GM12873 (cell line): Measurements from ENCODE around the gene TSKS.

Experiments
- TF ChIP-seq, protein P1 (sequence below): IDR thresholded peaks from 2 replicates; pipeline ENCODE4 v1.5.1; 2012; ENCODE audit warnings: low read depth, mild to moderate bottlenecking, moderate library complexity, low read length, control low read depth; ENCODE audit not compliant: insufficient read depth; ENCODE audit errors: missing control alignments

The TSKS gene

DNA sequence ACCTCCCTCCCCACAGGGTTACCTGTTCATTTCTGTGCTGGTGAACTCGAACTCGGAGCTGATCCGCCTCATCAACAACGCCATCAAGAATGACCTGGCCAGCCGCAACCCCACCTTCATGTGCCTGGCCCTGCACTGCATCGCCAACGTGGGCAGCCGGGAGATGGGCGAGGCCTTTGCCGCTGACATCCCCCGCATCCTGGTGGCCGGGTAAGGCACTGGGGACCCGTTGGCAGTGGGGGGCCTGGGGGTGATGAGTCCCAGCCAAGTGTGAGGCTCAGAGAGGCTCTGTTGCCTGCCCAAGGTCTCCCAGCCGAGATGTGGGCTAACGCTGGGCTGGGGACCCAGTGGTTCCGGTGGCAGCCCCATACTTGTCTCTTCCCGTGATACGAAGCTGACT is 19.4 kb upstream of the TSKS start:
- TF ChIP-seq, protein P1, sequence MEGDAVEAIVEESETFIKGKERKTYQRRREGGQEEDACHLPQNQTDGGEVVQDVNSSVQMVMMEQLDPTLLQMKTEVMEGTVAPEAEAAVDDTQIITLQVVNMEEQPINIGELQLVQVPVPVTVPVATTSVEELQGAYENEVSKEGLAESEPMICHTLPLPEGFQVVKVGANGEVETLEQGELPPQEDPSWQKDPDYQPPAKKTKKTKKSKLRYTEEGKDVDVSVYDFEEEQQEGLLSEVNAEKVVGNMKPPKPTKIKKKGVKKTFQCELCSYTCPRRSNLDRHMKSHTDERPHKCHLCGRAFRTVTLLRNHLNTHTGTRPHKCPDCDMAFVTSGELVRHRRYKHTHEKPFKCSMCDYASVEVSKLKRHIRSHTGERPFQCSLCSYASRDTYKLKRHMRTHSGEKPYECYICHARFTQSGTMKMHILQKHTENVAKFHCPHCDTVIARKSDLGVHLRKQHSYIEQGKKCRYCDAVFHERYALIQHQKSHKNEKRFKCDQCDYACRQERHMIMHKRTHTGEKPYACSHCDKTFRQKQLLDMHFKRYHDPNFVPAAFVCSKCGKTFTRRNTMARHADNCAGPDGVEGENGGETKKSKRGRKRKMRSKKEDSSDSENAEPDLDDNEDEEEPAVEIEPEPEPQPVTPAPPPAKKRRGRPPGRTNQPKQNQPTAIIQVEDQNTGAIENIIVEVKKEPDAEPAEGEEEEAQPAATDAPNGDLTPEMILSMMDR = no peak

DNA sequence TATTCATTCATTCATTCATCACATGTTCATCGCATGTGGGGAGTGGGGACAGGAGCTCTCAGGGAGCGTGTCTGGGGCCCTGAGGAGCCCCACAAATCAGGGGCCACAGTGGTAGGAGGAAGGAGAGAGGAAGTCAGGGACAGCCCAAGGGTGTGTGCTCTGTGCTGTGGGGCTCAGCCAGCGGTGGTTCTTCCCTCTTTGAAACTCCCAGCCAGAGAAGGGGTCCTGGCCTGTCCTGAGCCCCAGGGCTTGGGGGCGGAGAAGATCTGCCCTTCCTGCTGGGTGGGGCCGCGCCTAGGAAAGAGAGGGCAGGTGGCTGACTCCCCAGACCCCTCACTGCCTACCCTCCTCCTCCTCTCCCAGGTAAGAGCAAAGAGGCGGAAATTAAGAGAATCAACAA is 18.3 kb upstream of the TSKS start:
- TF ChIP-seq, protein P1 = no peak

DNA sequence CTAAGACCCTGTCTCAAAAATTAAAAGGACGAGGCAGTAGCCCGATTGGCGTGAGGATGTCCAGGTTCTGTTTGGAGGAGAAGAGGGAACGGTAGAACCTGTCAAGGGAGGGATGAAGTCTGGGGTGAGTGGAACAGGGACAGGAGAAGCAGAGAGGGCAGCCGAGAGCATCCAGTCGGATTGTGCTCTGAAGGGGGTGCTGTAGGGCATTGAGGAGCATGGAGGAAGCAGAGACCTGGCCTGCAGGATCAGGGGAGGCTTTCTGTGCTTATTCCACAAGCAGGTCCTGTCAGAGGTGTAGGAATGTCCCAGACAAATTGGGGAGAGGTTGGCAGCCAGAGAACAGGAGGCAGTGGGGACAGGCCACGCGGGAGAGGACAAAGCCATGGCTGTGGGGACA is 17.8 kb upstream of the TSKS start:
- TF ChIP-seq, protein P1 = no peak

DNA sequence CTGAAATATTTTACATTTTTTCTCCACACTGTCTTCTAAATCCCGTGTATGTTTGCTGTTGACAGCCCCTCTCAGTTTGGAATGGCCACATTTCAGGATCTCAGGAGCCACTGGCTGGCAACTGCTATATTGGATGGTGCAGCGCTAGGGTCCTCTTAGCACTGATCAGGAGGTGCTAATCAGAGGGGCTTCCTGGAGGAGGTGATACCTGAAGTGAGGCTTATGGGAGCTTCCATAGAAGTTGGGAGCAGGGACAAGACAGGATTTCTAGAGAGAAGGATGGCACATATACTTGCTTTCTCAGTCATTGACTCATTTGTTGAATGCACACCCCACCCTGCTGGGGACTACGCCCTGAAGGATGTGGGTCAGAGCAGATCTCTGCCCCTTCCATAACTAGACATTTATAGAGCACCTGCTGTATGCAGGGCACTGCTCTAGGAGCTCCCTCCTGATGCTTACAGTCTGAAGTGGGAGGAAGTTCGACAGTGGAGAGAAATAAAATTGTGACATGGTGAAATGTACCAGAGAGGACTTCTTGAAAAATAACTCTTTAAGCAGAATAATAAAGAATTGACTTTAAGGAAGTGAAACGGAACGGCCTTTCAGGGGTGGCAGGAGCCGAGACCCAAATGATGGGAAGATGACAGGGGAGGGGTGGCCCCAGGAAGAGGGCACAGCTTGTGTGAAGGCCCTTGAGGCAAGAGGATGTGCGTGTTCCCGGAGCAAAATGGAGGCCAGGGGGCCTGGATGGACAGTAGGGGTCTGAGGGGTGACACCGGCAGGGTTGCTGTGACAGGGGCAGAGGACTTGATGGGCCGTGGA is 16.8 kb upstream of the TSKS start:
- TF ChIP-seq, protein P1 = no peak

DNA sequence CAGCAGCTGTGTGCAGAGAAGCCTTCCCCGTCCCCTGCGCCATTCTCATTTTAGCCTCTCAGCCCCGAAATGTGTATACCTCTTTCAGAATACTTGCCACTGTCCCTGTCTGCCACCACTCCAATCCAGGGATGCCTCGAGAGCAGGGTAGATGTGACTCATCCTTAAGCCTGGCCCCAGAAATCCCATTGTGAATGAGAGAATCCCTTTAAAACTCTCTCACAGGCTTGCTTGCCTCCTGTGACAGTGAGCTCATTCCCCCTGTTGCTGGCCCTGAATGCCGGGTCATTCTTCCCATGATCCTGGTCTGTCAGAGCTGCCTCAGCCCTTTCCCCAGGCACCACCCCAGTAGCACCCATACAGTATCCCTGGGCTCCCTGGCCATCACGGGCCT is 13.3 kb upstream of the TSKS start:
- TF ChIP-seq, protein P1 = no peak

DNA sequence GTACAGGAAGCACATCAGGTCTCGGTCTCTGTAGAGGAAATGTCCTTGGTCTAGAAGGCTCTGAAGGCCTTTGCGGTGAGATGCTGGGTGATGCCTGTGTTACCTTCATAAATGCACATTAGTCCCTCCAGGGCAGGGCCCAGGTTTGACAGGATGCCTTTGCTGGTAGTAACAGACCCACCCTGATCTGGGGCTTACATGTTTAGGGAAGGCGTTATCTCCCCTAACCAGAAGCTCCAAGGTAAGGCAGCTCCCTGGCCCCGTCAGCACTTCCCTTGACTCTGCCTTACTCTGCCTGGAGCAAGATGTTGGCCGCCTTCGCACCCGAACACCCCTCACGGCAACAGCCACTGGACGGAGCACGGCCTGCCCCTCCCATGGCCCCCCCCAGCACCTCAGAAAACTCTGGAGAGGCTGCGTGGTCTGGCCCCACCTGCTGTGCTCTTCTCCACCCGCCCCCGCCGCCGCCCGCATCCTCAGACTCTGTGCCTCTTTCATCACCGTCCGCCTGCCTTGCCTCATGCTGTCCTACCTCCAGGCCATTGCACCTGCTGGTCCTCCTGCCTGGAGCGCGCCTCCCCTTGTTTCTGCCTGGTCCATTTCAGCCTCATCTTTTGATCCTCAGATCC is 12.8 kb upstream of the TSKS start:
- TF ChIP-seq, protein P1 = no peak

DNA sequence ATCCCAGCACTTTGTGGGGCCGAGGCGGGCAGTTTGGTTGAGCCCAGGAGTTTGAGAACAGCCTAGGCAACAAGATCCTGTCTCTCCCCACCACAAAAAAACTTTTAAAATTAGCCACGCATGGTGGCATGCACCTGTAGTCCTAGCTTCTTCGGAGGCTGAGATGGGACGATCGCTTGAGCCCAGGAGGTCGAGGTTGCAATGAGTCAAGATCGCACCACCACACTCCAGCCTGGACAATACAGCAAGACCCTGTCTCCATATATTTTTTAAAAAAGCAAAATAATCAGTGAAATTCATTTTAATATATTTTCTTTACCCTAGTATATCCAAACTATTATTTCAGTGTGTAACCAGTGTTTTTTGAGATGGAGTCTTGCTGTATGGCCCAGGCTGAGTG is 11.9 kb upstream of the TSKS start:
- TF ChIP-seq, protein P1 = no peak
